Psoas muscle (tissue), 8 donors: ENCODE measurements around the gene CLIC2. TPM values are rescaled to one million over a fixed set of nuclear protein-coding genes. Genes with fewer than 3 reads are reported as not detected.

Source experiments
- ATAC-seq, 4 donors: fragments of 200-7000 bp; cut with Tn5 transposase; one replicate each; pipeline ENCODE4 v1.9.1; 2020; ENCODE audit warnings: moderate library complexity in 3 of 4, mild to moderate bottlenecking in 2 of 4
- DNase-seq, 2 donors: peaks; one replicate each; pipeline ENCODE4 v3.0.0-alpha.2; 2020
- H3K27ac ChIP-seq: fragments of 200-600 bp; one replicate; pipeline ENCODE4 v1.8.0; 2022
- H3K27me3 ChIP-seq, 3 donors: fragments of 200-600 bp in 1 of 3; one replicate each; pipeline versions ENCODE4 v1.6.1 to v1.8.0; 2013 to 2022; ENCODE audit warnings: low read length in 2 of 3, mild to moderate bottlenecking in 2 of 3, moderate library complexity in 1 of 3; ENCODE audit not compliant: insufficient read depth in 3 of 3
- H3K36me3 ChIP-seq, 2 donors: fragments of 200-600 bp in 1 of 2; one replicate each; pipeline versions ENCODE4 v1.6.1 to v1.8.0; 2013 to 2022; ENCODE audit warnings: low read depth in 1 of 2, mild to moderate bottlenecking in 1 of 2, moderate library complexity in 1 of 2; ENCODE audit not compliant: insufficient read depth in 1 of 2
- H3K4me1 ChIP-seq: fragments of 200-600 bp; one replicate; pipeline ENCODE4 v1.8.0; 2022
- H3K4me3 ChIP-seq: fragments of 200-600 bp; one replicate; pipeline ENCODE4 v1.8.0; 2022; ENCODE audit warnings: mild to moderate bottlenecking
- H3K9me3 ChIP-seq: fragments of 200-600 bp; one replicate; pipeline ENCODE4 v1.8.0; 2022
- CTCF ChIP-seq: fragments of 200-600 bp; IDR thresholded peaks from one replicate; pipeline ENCODE4 v1.8.0; 2022; ENCODE audit warnings: antibody characterized with exemption
- WGBS, 3 donors: extraction: QIAGEN DNeasy Blood & Tissue Kit; methylation state at CpG; one replicate each; pipeline versions ENCODE4 v1.1.6 to v1.1.7; 2013; 5-methylcytosine and 5-hydroxymethylcytosine counted together
- intact Hi-C, 2 donors: fragments of 100-400 bp; cut with DNase I; formaldehyde crosslinking; loops; one replicate each; pipeline versions ENCODE4 v1.11.0 to v1.14.2; 2022
- polyA plus RNA-seq, 3 donors: library from polyadenylated mRNA; stranded (reverse); fragments of 200-250 nt; gene quantifications; one replicate each; pipeline ENCODE4 v1.2.3, GENCODE V29; 2013
- total RNA-seq, 4 donors: library from RNA; stranded (reverse); fragmentation: NEBNext Ultra II Directional in 2 of 4; extraction: Animal tissue kit (Norgen Biotek cat#: 25700) in 2 of 4; gene quantifications; one replicate each; pipeline versions ENCODE4 v1.2.1 to v1.2.4, GENCODE V29; 2021 to 2023
- donor health status: healthy with polysubstance abuse.
- donor health status: DM: no; HTN: no; CAD: no; lungs with moderate emphysema.
- donor health status: Bipolar disorder and iron deficiency.
- donor health status: healthy.
- donor health status: DM: yes; HTN: yes; CAD: no.
- donor health status: DM: no; HTN: no; CAD: no.
- donor health status: DM: no; HTN: no; CAD: no.
- donor health status: DM: yes; HTN: yes; CAD: no.

Gene CLIC2
- total and polyA plus RNA-seq, 7 donors = 2.1 to 8.5 (median 3.4) TPM

- intact Hi-C loops = no loop called here
- ATAC-seq (no peak), DNase-seq (no peak)
- Histone ChIP-seq H3K9me3 (peaks cover 12% of the 10 kb centered on the region), H3K4me1 (no peaks in the 10 kb centered on the region), H3K36me3 (no peaks in the 10 kb centered on the region), H3K4me3 (no peak overlapping the region), H3K27ac (no peak overlapping the region), H3K27me3 (no peaks in the 10 kb centered on the region)
- no peak for TF ChIP-seq CTCF
- WGBS, 3 donors = 87 to 96% (median 91%) methylated on average over 1 of the region's 1 CpG
Observed at GRCh38 chrX:155266439-155266838, 68.0 kb downstream of the CLIC2 start.

GRCh38 chrX:155263854-155264628, 70.4 kb downstream of the CLIC2 start, which contains the start of gene RAB39B:
Gene RAB39B (minus strand): TSS chrX:155264491. CDS start chrX:155264288, 203 bp downstream.
- Histone ChIP-seq H3K36me3 (no peaks in the 10 kb centered on the region), H3K9me3 (peaks cover 6% of the 10 kb centered on the region), H3K27ac (no peak within 1 kb of the TSS), H3K4me3 (peak within 1 kb of the TSS; percentile 41), H3K4me1 (no peaks in the 10 kb centered on the region), H3K27me3 (no peaks in the 10 kb centered on the region)
- no peak for TF ChIP-seq CTCF
- DNase-seq (peak; percentile 37 to 70), ATAC-seq (peak; percentile 34 to 80 (median 74))
- intact Hi-C loops = no loop called here
- WGBS, 3 donors = 2 to 24% (median 2%) methylated on average over 49 to 58 of the region's 58 CpGs

- no peak for TF ChIP-seq CTCF
- intact Hi-C loops = no loop called here
- DNase-seq (no peak), ATAC-seq (no peak)
- Histone ChIP-seq H3K9me3 (peaks cover 6% of the 10 kb centered on the region), H3K4me1 (no peaks in the 10 kb centered on the region), H3K27me3 (no peaks in the 10 kb centered on the region), H3K27ac (no peak overlapping the region), H3K4me3 (no peak overlapping the region), H3K36me3 (no peaks in the 10 kb centered on the region)
- WGBS, 3 donors = 38 to 46% (median 38%) methylated on average over 5 of the region's 5 CpGs
Observed at GRCh38 chrX:155262970-155263754, 71.3 kb downstream of the CLIC2 start.

GRCh38 chrX:155259752-155260151, 74.7 kb downstream of the CLIC2 start:
- ATAC-seq (no peak), DNase-seq (no peak)
- no peak for TF ChIP-seq CTCF
- Histone ChIP-seq H3K27ac (no peak overlapping the region), H3K4me1 (no peaks in the 10 kb centered on the region), H3K27me3 (no peaks in the 10 kb centered on the region), H3K9me3 (no peaks in the 10 kb centered on the region), H3K4me3 (no peak overlapping the region), H3K36me3 (no peaks in the 10 kb centered on the region)
- intact Hi-C loops = no loop called here
- WGBS, 3 donors = 44 to 69% (median 65%) methylated on average over 3 of the region's 3 CpGs
